ENCODE results near the gene IL25.

DNA sequence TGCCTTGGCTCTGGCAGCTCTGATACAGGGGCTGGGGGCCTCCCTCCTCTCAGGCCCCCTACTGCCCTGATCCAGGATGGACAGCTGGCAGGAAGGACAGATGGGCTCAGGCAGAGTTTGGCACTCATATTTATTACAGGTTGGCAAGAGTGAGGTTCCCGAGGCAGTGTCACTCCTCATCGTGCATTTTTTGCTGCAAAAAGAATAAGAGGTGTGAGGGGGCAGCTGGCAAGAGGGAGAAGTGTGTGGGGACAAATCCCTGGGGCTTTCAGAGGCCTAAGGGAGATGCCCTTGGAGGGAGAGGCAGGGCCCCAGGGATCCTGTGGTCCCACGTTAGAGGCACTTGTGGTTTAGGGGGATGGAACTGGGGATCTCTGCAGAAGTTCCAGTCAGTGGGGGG lies 9.3 kb downstream of the IL25 start:
- TF ChIP-seq, protein P1, sequence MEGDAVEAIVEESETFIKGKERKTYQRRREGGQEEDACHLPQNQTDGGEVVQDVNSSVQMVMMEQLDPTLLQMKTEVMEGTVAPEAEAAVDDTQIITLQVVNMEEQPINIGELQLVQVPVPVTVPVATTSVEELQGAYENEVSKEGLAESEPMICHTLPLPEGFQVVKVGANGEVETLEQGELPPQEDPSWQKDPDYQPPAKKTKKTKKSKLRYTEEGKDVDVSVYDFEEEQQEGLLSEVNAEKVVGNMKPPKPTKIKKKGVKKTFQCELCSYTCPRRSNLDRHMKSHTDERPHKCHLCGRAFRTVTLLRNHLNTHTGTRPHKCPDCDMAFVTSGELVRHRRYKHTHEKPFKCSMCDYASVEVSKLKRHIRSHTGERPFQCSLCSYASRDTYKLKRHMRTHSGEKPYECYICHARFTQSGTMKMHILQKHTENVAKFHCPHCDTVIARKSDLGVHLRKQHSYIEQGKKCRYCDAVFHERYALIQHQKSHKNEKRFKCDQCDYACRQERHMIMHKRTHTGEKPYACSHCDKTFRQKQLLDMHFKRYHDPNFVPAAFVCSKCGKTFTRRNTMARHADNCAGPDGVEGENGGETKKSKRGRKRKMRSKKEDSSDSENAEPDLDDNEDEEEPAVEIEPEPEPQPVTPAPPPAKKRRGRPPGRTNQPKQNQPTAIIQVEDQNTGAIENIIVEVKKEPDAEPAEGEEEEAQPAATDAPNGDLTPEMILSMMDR (optimal IDR thresholded peaks at IDR 0.05 in 1 of 3, IDR thresholded peaks at IDR 0.05 in 1 of 3, conservative IDR thresholded peaks at IDR 0.05 in 1 of 3; ENCODE audit: extremely low read depth in 1 of 3, insufficient read depth in 2 of 3, low read length in 3 of 3) = no peak
- TF ChIP-seq EZH2 (IDR thresholded peaks at IDR 0.05; ENCODE audit: low read length) = no peak
